NCI-H1417 treated with DMSO at 0.1 percent for 48 hours (cell line): ENCODE measurements around the gene DZANK1.
"Not testable (repeated sequence)": the region's sequence is repeated elsewhere in the genome, so short reads cannot be mapped to it uniquely, and the experiment has no call there.

Experiments
- DNase-seq: peaks from one replicate; lab custom pipeline; 2025; lab: John Stamatoyannopoulos, UW

DZANK1 gene

GRCh38 chr20:18466894-18467730 is at the start of gene DZANK1, which contains the start of gene POLR3F:
Gene DZANK1 (minus strand): TSS chr20:18467030. CDS start chr20:18465358, 1,672 bp downstream.
Gene POLR3F (plus strand): TSS chr20:18467390. CDS start chr20:18467507, 117 bp downstream.
- peak; percentile 88 for DNase-seq

GRCh38 chr20:18515973-18516372 is 49.1 kb upstream of the DZANK1 start:
- no peak for DNase-seq

GRCh38 chr20:18514127-18514526 is 47.3 kb upstream of the DZANK1 start:
- DNase-seq, result no peak

- DNase-seq, result no peak
Measured at GRCh38 chr20:18513208-18513607, 46.4 kb upstream of the DZANK1 start.

- DNase-seq, result no peak
Measured at GRCh38 chr20:18511571-18511970, 44.7 kb upstream of the DZANK1 start.

- DNase-seq, result peak; percentile 97
Measured at GRCh38 chr20:18507218-18508191, 40.7 kb upstream of the DZANK1 start, which contains the start of gene SEC23B. Gene SEC23B (plus strand): TSS chr20:18507940. CDS start chr20:18510836, 2,896 bp downstream.

DNA sequence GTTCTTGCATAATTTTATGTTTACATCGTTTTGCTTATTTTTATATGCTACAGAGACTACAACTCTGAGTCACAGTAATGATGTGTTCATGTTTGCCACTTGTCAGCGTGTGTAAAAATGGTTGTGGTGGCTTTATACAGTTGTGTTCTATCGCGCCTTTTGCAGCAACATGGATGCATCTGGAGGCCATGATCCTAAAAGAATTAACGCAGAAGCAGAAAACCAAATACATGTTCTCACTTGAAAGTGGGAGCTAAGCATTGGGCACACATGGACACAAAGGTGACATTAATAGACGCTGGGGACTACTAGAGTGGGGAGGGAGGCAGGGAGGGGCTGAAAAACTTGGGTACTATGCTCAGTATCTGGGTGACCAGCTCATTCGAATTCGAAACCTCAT is 39.9 kb upstream of the DZANK1 start:
- DNase-seq, result peak; percentile 20

- DNase-seq, result no peak
Measured at GRCh38 chr20:18504479-18505060, 37.7 kb upstream of the DZANK1 start.

GRCh38 chr20:18501672-18502071 is 34.8 kb upstream of the DZANK1 start:
- not testable (repeated sequence) for DNase-seq

- DNase-seq, result no peak
Measured at GRCh38 chr20:18497603-18498002, 30.8 kb upstream of the DZANK1 start.

DNA sequence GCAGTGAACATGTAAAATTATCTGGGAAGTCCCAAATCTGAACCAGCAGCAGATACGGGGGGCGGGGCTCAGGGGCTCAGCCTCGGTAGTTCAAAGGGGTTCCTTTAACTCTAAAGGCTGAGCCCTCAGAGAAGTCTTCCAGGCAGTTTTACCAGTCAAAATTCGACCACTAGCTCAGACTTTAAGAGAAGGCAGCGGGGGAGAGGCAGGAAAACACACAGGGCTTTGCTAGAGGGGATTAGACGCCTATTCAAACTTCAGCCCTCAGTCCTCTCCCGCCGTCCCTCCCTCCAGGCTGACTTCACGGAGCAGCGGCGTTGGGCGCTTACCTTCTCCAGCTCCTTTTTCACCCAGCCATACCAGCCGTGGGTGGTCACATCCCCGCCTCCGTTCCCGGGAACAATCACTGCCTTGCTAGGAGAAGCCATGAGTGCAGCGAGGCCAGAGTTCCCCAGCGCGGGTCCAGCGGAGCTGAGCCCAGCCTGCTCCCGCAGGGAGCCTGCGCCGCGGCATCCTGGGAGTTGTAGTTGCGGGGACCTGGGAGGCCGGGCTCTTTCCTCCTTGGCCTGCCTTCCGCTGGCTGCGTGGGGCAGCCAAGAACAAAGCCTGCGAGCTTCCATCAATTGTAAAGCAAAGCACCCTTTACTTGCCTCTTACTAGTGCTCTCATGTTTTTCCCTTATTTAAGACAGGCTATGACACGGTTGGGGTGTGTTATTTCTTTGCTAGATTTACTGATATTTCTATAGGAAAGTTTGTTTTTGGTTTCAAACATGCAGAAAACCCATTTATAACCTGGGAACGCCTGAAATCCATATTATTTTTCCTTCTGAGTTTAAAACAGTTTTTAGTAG is 30.1 kb upstream of the DZANK1 start, which contains the start of gene RBBP9:
Gene RBBP9, minus strand, starts transcription at position 486 of the 853 bp plus-strand sequence. Its CDS starts 58 bp downstream, at position 428.
- DNase-seq, result no peak

DNA sequence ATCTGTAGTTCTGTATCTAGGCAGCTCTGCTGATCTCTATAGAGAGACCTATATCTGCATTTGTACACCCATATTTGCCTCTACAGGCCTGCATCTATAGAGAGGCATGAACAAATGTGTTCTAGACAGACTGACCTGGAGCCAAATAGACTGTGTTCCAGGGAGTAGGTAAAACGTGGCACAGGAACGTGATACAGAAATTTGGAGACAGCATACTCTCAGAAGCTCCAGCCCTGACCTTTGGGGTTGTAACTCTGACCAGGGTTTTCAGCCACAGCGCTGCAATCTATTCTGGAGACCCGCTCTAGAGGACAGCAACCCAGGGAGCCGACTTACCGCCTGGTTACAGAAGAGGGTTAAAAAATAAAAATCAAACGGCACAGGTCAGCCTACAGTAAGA is 29.2 kb upstream of the DZANK1 start:
- DNase-seq, result no peak

DNA sequence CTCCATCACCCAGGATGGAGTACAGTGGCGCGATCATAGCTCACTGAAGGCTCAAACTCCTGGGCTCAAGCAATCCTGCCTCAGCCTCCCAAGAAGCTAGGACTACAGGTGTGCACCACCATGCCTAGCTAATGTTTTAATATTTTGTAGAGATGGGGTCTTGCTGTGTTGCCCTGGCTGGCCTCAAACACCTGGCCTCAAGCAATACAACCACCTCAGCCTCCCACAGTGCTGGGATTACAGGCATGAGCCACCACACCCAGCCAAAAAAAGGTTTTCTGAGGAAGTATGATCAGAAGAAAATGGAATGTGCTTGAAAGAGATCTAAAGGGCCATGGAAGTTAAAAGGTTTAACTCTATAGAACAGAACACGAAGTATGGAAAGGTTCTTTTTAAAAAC is 21.5 kb upstream of the DZANK1 start:
- DNase-seq, result no peak

DNA sequence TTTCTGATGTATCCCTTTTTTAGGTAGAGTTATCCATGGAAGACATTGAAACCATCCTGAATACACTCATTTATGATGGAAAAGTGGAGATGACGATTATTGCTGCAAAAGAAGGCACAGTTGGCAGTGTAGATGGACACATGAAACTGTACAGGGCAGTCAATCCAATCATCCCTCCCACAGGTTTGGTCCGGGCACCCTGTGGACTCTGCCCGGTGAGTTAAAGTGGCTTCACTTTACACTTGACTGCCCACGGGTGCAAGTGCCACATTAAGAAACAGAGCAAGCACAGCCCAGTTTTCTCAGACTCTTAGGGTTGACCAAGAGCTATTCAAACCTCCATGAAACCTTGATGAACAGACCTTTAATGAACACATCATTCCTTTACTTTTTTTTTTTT is 14.8 kb upstream of the DZANK1 start:
- DNase-seq, result no peak

DNA sequence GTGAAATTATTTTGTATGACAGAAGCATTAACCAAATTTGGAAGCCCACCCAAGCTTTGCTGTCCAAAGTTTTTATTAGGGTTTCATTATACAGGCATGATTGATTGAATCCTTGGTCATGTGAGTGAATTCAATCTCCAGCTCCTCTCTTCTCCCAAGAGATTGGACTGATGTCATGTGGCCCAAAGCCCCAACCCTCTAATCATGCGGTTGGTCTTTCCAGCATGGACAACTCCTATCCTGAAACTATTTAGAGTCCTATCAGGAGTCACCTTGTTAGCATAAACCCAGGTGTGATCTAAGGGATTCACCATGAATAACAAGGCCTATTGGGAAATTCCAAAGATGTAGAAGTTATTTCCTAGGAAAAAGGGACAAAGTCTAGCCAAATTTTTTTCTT is 11.0 kb upstream of the DZANK1 start:
- DNase-seq, result no peak

DNA sequence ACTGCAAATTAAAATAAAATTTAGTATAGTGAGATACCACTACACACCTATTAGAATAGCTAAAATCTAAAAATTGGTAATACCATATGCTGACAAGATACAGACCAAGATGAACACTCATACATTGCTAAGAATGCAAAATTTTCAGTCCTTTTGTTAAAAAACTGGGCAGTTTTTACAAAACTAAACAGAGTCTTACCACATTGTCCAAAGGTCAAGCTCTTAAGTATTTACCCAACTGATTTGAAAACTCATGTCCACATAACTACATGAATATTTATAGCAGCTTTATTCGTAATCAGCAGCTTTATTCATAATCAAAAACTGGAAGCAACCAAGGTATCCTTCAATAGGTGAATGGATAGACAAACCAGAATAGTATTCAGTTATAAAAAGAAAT is 10.4 kb upstream of the DZANK1 start:
- DNase-seq, result no peak

- peak; percentile 64 for DNase-seq
Measured at GRCh38 chr20:18466574-18466893, 296 bp downstream of the DZANK1 start.

GRCh38 chr20:18465536-18466200 is 1.2 kb downstream of the DZANK1 start:
- no peak for DNase-seq

- DNase-seq, result no peak
Measured at GRCh38 chr20:18456600-18456999, 10.2 kb downstream of the DZANK1 start.

- no peak for DNase-seq
Measured at GRCh38 chr20:18443886-18444285, 22.9 kb downstream of the DZANK1 start.

- DNase-seq, result no peak
Measured at GRCh38 chr20:18440403-18440802, 26.4 kb downstream of the DZANK1 start.
